Measurements from ENCODE around the gene SH3GL1.

SH3GL1 gene

GRCh38 chr19:4358709-4359626 lies 41.4 kb downstream of the SH3GL1 start:
- DNase-seq (ENCODE audit: low read depth) = no peak
- no peak overlapping the region for H3K4me3 ChIP-seq (ENCODE audit: low read depth, low read length)
- TF ChIP-seq CTCF (IDR thresholded peaks at IDR 0.05; ENCODE audit: low read depth, low read length, missing control alignments) = no peak

- TF ChIP-seq CTCF (IDR thresholded peaks at IDR 0.05; ENCODE audit: low read depth, low read length, missing control alignments) = no peak
- no peak overlapping the region for H3K4me3 ChIP-seq (ENCODE audit: low read depth, low read length)
- no peak for DNase-seq (ENCODE audit: low read depth)
Observed at GRCh38 chr19:4357921-4358326, 42.4 kb downstream of the SH3GL1 start.

GRCh38 chr19:4357095-4357797 lies 43.1 kb downstream of the SH3GL1 start:
- TF ChIP-seq CTCF (IDR thresholded peaks at IDR 0.05; ENCODE audit: low read depth, low read length, missing control alignments) = no peak
- H3K4me3 ChIP-seq (ENCODE audit: low read depth, low read length) = no peak overlapping the region
- DNase-seq (ENCODE audit: low read depth) = no peak

GRCh38 chr19:4354897-4355296 lies 45.5 kb downstream of the SH3GL1 start:
- no peak overlapping the region for H3K4me3 ChIP-seq (ENCODE audit: low read depth, low read length)
- no peak for TF ChIP-seq CTCF (IDR thresholded peaks at IDR 0.05; ENCODE audit: low read depth, low read length, missing control alignments)
- no peak for DNase-seq (ENCODE audit: low read depth)

- TF ChIP-seq CTCF (IDR thresholded peaks at IDR 0.05; ENCODE audit: low read depth, low read length, missing control alignments) = no peak
- no peak for DNase-seq (ENCODE audit: low read depth)
- no peak overlapping the region for H3K4me3 ChIP-seq (ENCODE audit: low read depth, low read length)
Observed at GRCh38 chr19:4354282-4354681, 46.1 kb downstream of the SH3GL1 start.

- no peak for DNase-seq (ENCODE audit: low read depth)
- TF ChIP-seq CTCF (IDR thresholded peaks at IDR 0.05; ENCODE audit: low read depth, low read length, missing control alignments) = peak; percentile 72
- H3K4me3 ChIP-seq (ENCODE audit: low read depth, low read length) = no peak overlapping the region
Observed at GRCh38 chr19:4352701-4353121, 47.6 kb downstream of the SH3GL1 start.
